WTC11 (cell line): Measurements from ENCODE around the gene B3GAT2. TPM values are rescaled to one million over a fixed set of nuclear protein-coding genes. Genes with fewer than 3 reads are reported as not detected.

Source experiments
- ATAC-seq: fragments of 200-7000 bp; cut with Tn5 transposase; 2 replicates; pipeline ENCODE4 v1.10.0; 2021; ENCODE audit warnings: mild to moderate bottlenecking, moderate library complexity
- CTCF ChIA-PET: fragments of 300-600 bp; sonication (Branson Sonifier 250); formaldehyde crosslinking; loops from one replicate; lab custom pipeline; 2021; ENCODE audit warnings: antibody characterized with exemption; lab: Charles Lee
- POLR2A ChIA-PET: fragments of 350-600 bp; sonication (Branson Sonifier 250); formaldehyde crosslinking; loops from one replicate; lab custom pipeline; 2021; ENCODE audit warnings: antibody characterized with exemption; lab: Charles Lee
- DNase-seq: peaks from one replicate; pipeline ENCODE4 v3.0.0; 2021; ENCODE audit warnings: low spot score
- H3K27ac Mint-ChIP-seq: 2 replicates; pipeline ENCODE4 v1.8.0; 2021; ENCODE audit warnings: mixed read lengths
- H3K27me3 Mint-ChIP-seq: 2 replicates; pipeline ENCODE4 v1.8.0; 2021; ENCODE audit warnings: low read depth, mild to moderate bottlenecking, moderate library complexity, mixed read lengths
- H3K36me3 Mint-ChIP-seq: 2 replicates; pipeline ENCODE4 v1.8.0; 2021; ENCODE audit warnings: mixed read lengths
- H3K4me1 Mint-ChIP-seq: 2 replicates; pipeline ENCODE4 v1.8.0; 2022; ENCODE audit warnings: mixed read lengths
- H3K4me3 Mint-ChIP-seq: 2 replicates; pipeline ENCODE4 v1.8.0; 2021; ENCODE audit warnings: mild to moderate bottlenecking, moderate library complexity, mixed read lengths
- H3K9me3 Mint-ChIP-seq: 2 replicates; pipeline ENCODE4 v1.8.0; 2021; ENCODE audit warnings: mixed read lengths
- ETV6 ChIP-seq: sonication (generic); formaldehyde crosslinking; IDR thresholded peaks from 2 replicates; pipeline ENCODE4 v1.8.1; 2022; ENCODE audit warnings: mild to moderate bottlenecking, missing genetic modification reagents
- HMGA2 ChIP-seq: fragments of 250-450 bp; sonication (Bioruptor Pico); IDR thresholded peaks from 2 replicates; pipeline ENCODE4 v1.4.0; 2021; ENCODE audit warnings: mild to moderate bottlenecking, moderate library complexity
- IRF2 ChIP-seq: sonication (generic); formaldehyde crosslinking; IDR thresholded peaks from 2 replicates; pipeline ENCODE4 v1.8.0; 2022; ENCODE audit warnings: low read depth, missing genetic modification reagents, borderline replicate concordance
- NFE2L1 ChIP-seq: sonication (generic); formaldehyde crosslinking; IDR thresholded peaks from 2 replicates; pipeline ENCODE4 v1.8.1; 2023; ENCODE audit warnings: missing genetic modification reagents
- NR1H2 ChIP-seq: sonication (generic); formaldehyde crosslinking; IDR thresholded peaks from 2 replicates; pipeline ENCODE4 v1.9.0; 2021; ENCODE audit warnings: mild to moderate bottlenecking, moderate library complexity, missing genetic modification reagents
- RORB ChIP-seq: fragments of 250-450 bp; sonication (Bioruptor Pico); IDR thresholded peaks from 2 replicates; pipeline ENCODE4 v1.9.0; 2021; ENCODE audit warnings: mild to moderate bottlenecking
- SMAD4 ChIP-seq: sonication (generic); formaldehyde crosslinking; IDR thresholded peaks from 2 replicates; pipeline ENCODE4 v1.8.0; 2022; ENCODE audit warnings: mild to moderate bottlenecking, missing genetic modification reagents
- TEAD1 ChIP-seq: sonication (generic); formaldehyde crosslinking; IDR thresholded peaks from 2 replicates; pipeline ENCODE4 v1.8.0; 2022; ENCODE audit warnings: mild to moderate bottlenecking, missing genetic modification reagents
- total RNA-seq: library from RNA; stranded (reverse); gene quantifications from 3 replicates; pipeline ENCODE4 v1.2.3, GENCODE V29; 2021
- TF ChIP-seq, protein P1 (sequence below): fragments of 250-450 bp; sonication (Bioruptor Pico); IDR thresholded peaks from 2 replicates; pipeline ENCODE4 v1.9.0; 2021; ENCODE audit warnings: mild to moderate bottlenecking
- TF ChIP-seq, protein P2 (sequence below): sonication (generic); formaldehyde crosslinking; conservative IDR thresholded peaks from 2 replicates; pipeline ENCODE4 v1.8.1; 2023; ENCODE audit warnings: mild to moderate bottlenecking, low read depth, missing genetic modification reagents, moderate library complexity
- TF ChIP-seq, protein P3 (sequence below): sonication (generic); formaldehyde crosslinking; IDR thresholded peaks from 2 replicates; pipeline ENCODE4 v1.8.0; 2022; ENCODE audit warnings: mild to moderate bottlenecking, missing genetic modification reagents
- TF ChIP-seq, protein P4 (sequence below): fragments of 250-450 bp; sonication (Bioruptor Pico); IDR thresholded peaks from 2 replicates; pipeline ENCODE4 v1.8.0; 2021; ENCODE audit warnings: mild to moderate bottlenecking
- TF ChIP-seq, protein P5 (sequence below): sonication (generic); formaldehyde crosslinking; IDR thresholded peaks from 2 replicates; pipeline ENCODE4 v1.8.1; 2022; ENCODE audit warnings: mild to moderate bottlenecking, missing genetic modification reagents, moderate library complexity, borderline replicate concordance
- TF ChIP-seq, protein P6 (sequence below): sonication (generic); formaldehyde crosslinking; IDR thresholded peaks from 2 replicates; pipeline ENCODE4 v1.8.1; 2023; ENCODE audit warnings: mild to moderate bottlenecking, moderate library complexity, missing genetic modification reagents
- TF ChIP-seq, protein P7 (sequence below): sonication (generic); formaldehyde crosslinking; IDR thresholded peaks from 2 replicates; pipeline ENCODE4 v1.8.1; 2022; ENCODE audit warnings: missing genetic modification reagents, borderline replicate concordance
- TF ChIP-seq, protein P8 (sequence below): sonication (generic); formaldehyde crosslinking; IDR thresholded peaks from 2 replicates; pipeline ENCODE4 v1.8.0; 2022; ENCODE audit warnings: mild to moderate bottlenecking, missing genetic modification reagents
- TF ChIP-seq, protein P9 (sequence below): fragments of 200-600 bp; IDR thresholded peaks from 2 replicates; pipeline ENCODE4 v1.8.0; 2022; ENCODE audit warnings: antibody characterized with exemption
- TF ChIP-seq, protein P10 (sequence below): sonication (generic); formaldehyde crosslinking; IDR thresholded peaks from 2 replicates; pipeline ENCODE4 v1.8.1; 2022; ENCODE audit warnings: low read depth, mild to moderate bottlenecking, moderate library complexity, missing genetic modification reagents, borderline replicate concordance

B3GAT2 gene
- total RNA-seq, 1 experiment from 2014 or later, result 0.70 TPM

DNA sequence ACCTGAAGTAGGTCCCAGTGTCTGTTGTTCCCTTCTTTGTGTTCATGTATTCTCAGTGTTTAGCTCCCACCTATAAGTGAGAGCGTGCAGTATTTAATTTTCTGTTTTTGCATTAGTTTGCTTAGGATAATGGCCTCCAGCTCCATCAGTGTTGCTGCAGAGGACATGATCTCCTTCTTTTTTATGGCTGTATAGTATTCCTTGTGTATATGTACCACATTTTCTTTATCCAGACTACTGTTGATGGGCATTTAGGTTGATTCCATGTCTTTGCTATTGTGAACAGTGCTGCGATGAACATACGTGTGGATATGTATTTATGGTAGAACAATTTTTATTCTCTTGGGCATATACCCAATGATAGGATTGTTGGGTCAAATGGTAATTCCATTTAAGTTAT lies 125.4 kb downstream of the B3GAT2 start:
- CTCF ChIA-PET, result no interaction called here
- Mint-ChIP-seq H3K4me3 (no peak overlapping the region), H3K27ac (no peak overlapping the region), H3K4me1 (no peaks in the 10 kb centered on the region), H3K36me3 (peaks cover 7% of the 10 kb centered on the region; the same call in 1 of the 2 replicates), H3K9me3 (peaks cover 11% of the 10 kb centered on the region), H3K27me3 (no peaks in the 10 kb centered on the region)
- DNase-seq (no peak), ATAC-seq (no peak)
- POLR2A ChIA-PET, result interaction anchor here (0.6 kb wide), 1 partner anchor 417 kb away, joined by 7 read pairs; no protein-coding TSS in a partner anchor
- TF ChIP-seq HMGA2 (CRISPR knock-in tag), result no peak
- TF ChIP-seq NR1H2, result no peak
- no peak for TF ChIP-seq RORB (CRISPR knock-in tag)
- TF ChIP-seq, protein P1, sequence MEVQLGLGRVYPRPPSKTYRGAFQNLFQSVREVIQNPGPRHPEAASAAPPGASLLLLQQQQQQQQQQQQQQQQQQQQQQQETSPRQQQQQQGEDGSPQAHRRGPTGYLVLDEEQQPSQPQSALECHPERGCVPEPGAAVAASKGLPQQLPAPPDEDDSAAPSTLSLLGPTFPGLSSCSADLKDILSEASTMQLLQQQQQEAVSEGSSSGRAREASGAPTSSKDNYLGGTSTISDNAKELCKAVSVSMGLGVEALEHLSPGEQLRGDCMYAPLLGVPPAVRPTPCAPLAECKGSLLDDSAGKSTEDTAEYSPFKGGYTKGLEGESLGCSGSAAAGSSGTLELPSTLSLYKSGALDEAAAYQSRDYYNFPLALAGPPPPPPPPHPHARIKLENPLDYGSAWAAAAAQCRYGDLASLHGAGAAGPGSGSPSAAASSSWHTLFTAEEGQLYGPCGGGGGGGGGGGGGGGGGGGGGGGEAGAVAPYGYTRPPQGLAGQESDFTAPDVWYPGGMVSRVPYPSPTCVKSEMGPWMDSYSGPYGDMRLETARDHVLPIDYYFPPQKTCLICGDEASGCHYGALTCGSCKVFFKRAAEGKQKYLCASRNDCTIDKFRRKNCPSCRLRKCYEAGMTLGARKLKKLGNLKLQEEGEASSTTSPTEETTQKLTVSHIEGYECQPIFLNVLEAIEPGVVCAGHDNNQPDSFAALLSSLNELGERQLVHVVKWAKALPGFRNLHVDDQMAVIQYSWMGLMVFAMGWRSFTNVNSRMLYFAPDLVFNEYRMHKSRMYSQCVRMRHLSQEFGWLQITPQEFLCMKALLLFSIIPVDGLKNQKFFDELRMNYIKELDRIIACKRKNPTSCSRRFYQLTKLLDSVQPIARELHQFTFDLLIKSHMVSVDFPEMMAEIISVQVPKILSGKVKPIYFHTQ (CRISPR knock-in tag), result no peak
- TF ChIP-seq, protein P2, sequence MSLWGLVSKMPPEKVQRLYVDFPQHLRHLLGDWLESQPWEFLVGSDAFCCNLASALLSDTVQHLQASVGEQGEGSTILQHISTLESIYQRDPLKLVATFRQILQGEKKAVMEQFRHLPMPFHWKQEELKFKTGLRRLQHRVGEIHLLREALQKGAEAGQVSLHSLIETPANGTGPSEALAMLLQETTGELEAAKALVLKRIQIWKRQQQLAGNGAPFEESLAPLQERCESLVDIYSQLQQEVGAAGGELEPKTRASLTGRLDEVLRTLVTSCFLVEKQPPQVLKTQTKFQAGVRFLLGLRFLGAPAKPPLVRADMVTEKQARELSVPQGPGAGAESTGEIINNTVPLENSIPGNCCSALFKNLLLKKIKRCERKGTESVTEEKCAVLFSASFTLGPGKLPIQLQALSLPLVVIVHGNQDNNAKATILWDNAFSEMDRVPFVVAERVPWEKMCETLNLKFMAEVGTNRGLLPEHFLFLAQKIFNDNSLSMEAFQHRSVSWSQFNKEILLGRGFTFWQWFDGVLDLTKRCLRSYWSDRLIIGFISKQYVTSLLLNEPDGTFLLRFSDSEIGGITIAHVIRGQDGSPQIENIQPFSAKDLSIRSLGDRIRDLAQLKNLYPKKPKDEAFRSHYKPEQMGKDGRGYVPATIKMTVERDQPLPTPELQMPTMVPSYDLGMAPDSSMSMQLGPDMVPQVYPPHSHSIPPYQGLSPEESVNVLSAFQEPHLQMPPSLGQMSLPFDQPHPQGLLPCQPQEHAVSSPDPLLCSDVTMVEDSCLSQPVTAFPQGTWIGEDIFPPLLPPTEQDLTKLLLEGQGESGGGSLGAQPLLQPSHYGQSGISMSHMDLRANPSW (CRISPR knock-in tag), result no peak
- TF ChIP-seq, protein P3, sequence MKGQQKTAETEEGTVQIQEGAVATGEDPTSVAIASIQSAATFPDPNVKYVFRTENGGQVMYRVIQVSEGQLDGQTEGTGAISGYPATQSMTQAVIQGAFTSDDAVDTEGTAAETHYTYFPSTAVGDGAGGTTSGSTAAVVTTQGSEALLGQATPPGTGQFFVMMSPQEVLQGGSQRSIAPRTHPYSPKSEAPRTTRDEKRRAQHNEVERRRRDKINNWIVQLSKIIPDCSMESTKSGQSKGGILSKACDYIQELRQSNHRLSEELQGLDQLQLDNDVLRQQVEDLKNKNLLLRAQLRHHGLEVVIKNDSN (CRISPR knock-in tag), result no peak
- TF ChIP-seq SMAD4 (CRISPR knock-in tag), result no peak
- no peak for TF ChIP-seq NFE2L1 (CRISPR knock-in tag)
- TF ChIP-seq, protein P4, sequence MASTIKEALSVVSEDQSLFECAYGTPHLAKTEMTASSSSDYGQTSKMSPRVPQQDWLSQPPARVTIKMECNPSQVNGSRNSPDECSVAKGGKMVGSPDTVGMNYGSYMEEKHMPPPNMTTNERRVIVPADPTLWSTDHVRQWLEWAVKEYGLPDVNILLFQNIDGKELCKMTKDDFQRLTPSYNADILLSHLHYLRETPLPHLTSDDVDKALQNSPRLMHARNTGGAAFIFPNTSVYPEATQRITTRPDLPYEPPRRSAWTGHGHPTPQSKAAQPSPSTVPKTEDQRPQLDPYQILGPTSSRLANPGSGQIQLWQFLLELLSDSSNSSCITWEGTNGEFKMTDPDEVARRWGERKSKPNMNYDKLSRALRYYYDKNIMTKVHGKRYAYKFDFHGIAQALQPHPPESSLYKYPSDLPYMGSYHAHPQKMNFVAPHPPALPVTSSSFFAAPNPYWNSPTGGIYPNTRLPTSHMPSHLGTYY, result no peak
- no peak for TF ChIP-seq ETV6 (CRISPR knock-in tag)
- TF ChIP-seq, protein P5, sequence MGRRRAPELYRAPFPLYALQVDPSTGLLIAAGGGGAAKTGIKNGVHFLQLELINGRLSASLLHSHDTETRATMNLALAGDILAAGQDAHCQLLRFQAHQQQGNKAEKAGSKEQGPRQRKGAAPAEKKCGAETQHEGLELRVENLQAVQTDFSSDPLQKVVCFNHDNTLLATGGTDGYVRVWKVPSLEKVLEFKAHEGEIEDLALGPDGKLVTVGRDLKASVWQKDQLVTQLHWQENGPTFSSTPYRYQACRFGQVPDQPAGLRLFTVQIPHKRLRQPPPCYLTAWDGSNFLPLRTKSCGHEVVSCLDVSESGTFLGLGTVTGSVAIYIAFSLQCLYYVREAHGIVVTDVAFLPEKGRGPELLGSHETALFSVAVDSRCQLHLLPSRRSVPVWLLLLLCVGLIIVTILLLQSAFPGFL (CRISPR knock-in tag), result no peak

DNA sequence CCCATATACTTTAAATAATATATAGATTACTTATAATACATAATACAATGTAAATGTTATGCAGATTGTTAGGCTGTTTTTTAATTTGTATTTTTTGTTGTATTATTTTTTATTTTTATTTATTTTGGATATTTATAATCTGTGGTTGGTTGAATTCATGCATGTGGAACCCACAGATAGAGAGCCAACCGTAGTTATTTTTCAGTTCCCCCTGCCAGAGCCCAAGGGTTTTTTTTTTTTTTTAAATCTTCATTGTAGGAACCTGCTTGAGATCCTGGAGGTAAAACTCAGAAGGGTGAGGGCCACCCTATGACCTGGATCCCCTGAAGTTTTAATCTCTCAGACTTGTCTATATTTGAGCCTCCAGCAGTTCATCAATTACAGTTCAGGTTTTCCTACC lies 133.2 kb downstream of the B3GAT2 start:
- CTCF ChIA-PET, result no interaction called here
- TF ChIP-seq, protein P6, sequence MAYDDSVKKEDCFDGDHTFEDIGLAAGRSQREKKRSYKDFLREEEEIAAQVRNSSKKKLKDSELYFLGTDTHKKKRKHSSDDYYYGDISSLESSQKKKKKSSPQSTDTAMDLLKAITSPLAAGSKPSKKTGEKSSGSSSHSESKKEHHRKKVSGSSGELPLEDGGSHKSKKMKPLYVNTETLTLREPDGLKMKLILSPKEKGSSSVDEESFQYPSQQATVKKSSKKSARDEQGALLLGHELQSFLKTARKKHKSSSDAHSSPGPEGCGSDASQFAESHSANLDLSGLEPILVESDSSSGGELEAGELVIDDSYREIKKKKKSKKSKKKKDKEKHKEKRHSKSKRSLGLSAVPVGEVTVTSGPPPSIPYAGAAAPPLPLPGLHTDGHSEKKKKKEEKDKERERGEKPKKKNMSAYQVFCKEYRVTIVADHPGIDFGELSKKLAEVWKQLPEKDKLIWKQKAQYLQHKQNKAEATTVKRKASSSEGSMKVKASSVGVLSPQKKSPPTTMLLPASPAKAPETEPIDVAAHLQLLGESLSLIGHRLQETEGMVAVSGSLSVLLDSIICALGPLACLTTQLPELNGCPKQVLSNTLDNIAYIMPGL (CRISPR knock-in tag), result no peak
- no peak for TF ChIP-seq TEAD1 (CRISPR knock-in tag)
- TF ChIP-seq, protein P7, sequence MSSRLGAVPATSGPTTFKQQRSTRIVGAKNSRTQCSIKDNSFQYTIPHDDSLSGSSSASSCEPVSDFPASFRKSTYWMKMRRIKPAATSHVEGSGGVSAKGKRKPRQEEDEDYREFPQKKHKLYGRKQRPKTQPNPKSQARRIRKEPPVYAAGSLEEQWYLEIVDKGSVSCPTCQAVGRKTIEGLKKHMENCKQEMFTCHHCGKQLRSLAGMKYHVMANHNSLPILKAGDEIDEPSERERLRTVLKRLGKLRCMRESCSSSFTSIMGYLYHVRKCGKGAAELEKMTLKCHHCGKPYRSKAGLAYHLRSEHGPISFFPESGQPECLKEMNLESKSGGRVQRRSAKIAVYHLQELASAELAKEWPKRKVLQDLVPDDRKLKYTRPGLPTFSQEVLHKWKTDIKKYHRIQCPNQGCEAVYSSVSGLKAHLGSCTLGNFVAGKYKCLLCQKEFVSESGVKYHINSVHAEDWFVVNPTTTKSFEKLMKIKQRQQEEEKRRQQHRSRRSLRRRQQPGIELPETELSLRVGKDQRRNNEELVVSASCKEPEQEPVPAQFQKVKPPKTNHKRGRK (CRISPR knock-in tag), result no peak
- TF ChIP-seq, protein P8, sequence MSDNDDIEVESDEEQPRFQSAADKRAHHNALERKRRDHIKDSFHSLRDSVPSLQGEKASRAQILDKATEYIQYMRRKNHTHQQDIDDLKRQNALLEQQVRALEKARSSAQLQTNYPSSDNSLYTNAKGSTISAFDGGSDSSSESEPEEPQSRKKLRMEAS (CRISPR knock-in tag), result no peak
- TF ChIP-seq, protein P9, sequence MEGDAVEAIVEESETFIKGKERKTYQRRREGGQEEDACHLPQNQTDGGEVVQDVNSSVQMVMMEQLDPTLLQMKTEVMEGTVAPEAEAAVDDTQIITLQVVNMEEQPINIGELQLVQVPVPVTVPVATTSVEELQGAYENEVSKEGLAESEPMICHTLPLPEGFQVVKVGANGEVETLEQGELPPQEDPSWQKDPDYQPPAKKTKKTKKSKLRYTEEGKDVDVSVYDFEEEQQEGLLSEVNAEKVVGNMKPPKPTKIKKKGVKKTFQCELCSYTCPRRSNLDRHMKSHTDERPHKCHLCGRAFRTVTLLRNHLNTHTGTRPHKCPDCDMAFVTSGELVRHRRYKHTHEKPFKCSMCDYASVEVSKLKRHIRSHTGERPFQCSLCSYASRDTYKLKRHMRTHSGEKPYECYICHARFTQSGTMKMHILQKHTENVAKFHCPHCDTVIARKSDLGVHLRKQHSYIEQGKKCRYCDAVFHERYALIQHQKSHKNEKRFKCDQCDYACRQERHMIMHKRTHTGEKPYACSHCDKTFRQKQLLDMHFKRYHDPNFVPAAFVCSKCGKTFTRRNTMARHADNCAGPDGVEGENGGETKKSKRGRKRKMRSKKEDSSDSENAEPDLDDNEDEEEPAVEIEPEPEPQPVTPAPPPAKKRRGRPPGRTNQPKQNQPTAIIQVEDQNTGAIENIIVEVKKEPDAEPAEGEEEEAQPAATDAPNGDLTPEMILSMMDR, result no peak
- TF ChIP-seq, protein P10, sequence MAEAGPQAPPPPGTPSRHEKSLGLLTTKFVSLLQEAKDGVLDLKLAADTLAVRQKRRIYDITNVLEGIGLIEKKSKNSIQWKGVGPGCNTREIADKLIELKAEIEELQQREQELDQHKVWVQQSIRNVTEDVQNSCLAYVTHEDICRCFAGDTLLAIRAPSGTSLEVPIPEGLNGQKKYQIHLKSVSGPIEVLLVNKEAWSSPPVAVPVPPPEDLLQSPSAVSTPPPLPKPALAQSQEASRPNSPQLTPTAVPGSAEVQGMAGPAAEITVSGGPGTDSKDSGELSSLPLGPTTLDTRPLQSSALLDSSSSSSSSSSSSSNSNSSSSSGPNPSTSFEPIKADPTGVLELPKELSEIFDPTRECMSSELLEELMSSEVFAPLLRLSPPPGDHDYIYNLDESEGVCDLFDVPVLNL (CRISPR knock-in tag), result no peak
- no peak for TF ChIP-seq IRF2 (CRISPR knock-in tag)

More for the DNA sequence above, 133.2 kb downstream of the B3GAT2 start:
- DNase-seq (no peak), ATAC-seq (no peak)
- Mint-ChIP-seq H3K9me3 (0 out of 2 replicates have a peak, but pooled peaks cover 3% of the 10 kb centered on the region), H3K36me3 (no peaks in the 10 kb centered on the region), H3K4me3 (no peak overlapping the region), H3K4me1 (no peaks in the 10 kb centered on the region), H3K27me3 (no peaks in the 10 kb centered on the region), H3K27ac (no peak overlapping the region)
- POLR2A ChIA-PET, result no interaction called here
